Osteocyte (in vitro differentiated cells): ENCODE measurements around the gene CDH22. TPM values are rescaled to one million over a fixed set of nuclear protein-coding genes. Genes with fewer than 3 reads are reported as not detected.

Experiments used
- DNase-seq: peaks from one replicate; pipeline ENCODE4 v3.0.0; 2021; ENCODE audit warnings: mixed read lengths; ENCODE audit not compliant: unreplicated experiment; ENCODE audit errors: extremely low spot score
- H3K27ac Mint-ChIP-seq: one replicate; pipeline ENCODE4 v1.8.0; 2021; ENCODE audit warnings: mild to moderate bottlenecking, mixed read lengths; ENCODE audit not compliant: unreplicated experiment
- H3K27me3 Mint-ChIP-seq: one replicate; pipeline ENCODE4 v1.8.0; 2021; ENCODE audit warnings: mixed read lengths; ENCODE audit not compliant: unreplicated experiment
- H3K36me3 Mint-ChIP-seq: one replicate; pipeline ENCODE4 v1.8.0; 2021; ENCODE audit warnings: mixed read lengths; ENCODE audit not compliant: unreplicated experiment
- H3K4me1 Mint-ChIP-seq: one replicate; pipeline ENCODE4 v1.8.0; 2021; ENCODE audit warnings: mixed read lengths; ENCODE audit not compliant: unreplicated experiment
- H3K4me3 Mint-ChIP-seq: one replicate; pipeline ENCODE4 v1.8.0; 2021; ENCODE audit warnings: mild to moderate bottlenecking, moderate library complexity, mixed read lengths; ENCODE audit not compliant: unreplicated experiment
- H3K9me3 Mint-ChIP-seq: one replicate; pipeline ENCODE4 v1.8.0; 2021; ENCODE audit warnings: mixed read lengths; ENCODE audit not compliant: unreplicated experiment
- CTCF ChIP-seq: fragments of 200-600 bp; sonication (generic); IDR thresholded peaks from 2 replicates; pipeline ENCODE4 v1.5.0; 2021; ENCODE audit warnings: antibody characterized with exemption, mild to moderate bottlenecking, moderate library complexity
- total RNA-seq: library from RNA; stranded (reverse); gene quantifications from 2 replicates; pipeline ENCODE4 v1.2.1, GENCODE V29; 2021

CDH22 gene
- total RNA-seq, 1 donor from 2014 or later: not detected

GRCh38 chr20:46286382-46286781, 21.9 kb downstream of the CDH22 start:
- Mint-ChIP-seq H3K9me3 (no peaks in the 10 kb centered on the region), H3K4me1 (no peaks in the 10 kb centered on the region), H3K36me3 (no peaks in the 10 kb centered on the region), H3K4me3 (no peak overlapping the region), H3K27me3 (peaks cover 13% of the 10 kb centered on the region), H3K27ac (no peak overlapping the region)
- DNase-seq: no peak
- no peak for TF ChIP-seq CTCF

GRCh38 chr20:46285740-46286139, 22.6 kb downstream of the CDH22 start:
- no peaks in the 10 kb centered on the region for H3K9me3 Mint-ChIP-seq
- H3K27me3 Mint-ChIP-seq: peaks cover 19% of the 10 kb centered on the region
- H3K4me3 Mint-ChIP-seq: no peak overlapping the region
- no peaks in the 10 kb centered on the region for H3K4me1 Mint-ChIP-seq
- TF ChIP-seq CTCF: no peak
- no peak for DNase-seq
- H3K36me3 Mint-ChIP-seq: no peaks in the 10 kb centered on the region
- H3K27ac Mint-ChIP-seq: no peak overlapping the region

GRCh38 chr20:46285072-46285471, 23.2 kb downstream of the CDH22 start:
- Mint-ChIP-seq H3K27ac (no peak overlapping the region), H3K4me3 (no peak overlapping the region), H3K9me3 (no peaks in the 10 kb centered on the region), H3K36me3 (no peaks in the 10 kb centered on the region), H3K27me3 (peaks cover 23% of the 10 kb centered on the region), H3K4me1 (no peaks in the 10 kb centered on the region)
- DNase-seq: no peak
- TF ChIP-seq CTCF: no peak

GRCh38 chr20:46284040-46284427, 24.3 kb downstream of the CDH22 start:
- Mint-ChIP-seq H3K9me3 (no peaks in the 10 kb centered on the region), H3K36me3 (no peaks in the 10 kb centered on the region), H3K27me3 (peaks cover 23% of the 10 kb centered on the region), H3K4me1 (no peaks in the 10 kb centered on the region), H3K4me3 (no peak overlapping the region), H3K27ac (no peak overlapping the region)
- no peak for TF ChIP-seq CTCF
- no peak for DNase-seq

- Mint-ChIP-seq H3K27ac (no peak overlapping the region), H3K9me3 (no peaks in the 10 kb centered on the region), H3K4me3 (no peak overlapping the region), H3K4me1 (no peaks in the 10 kb centered on the region), H3K36me3 (no peaks in the 10 kb centered on the region), H3K27me3 (peaks cover 23% of the 10 kb centered on the region)
- no peak for DNase-seq
- no peak for TF ChIP-seq CTCF
Measured at GRCh38 chr20:46283426-46284039, 24.8 kb downstream of the CDH22 start.
